ENCODE data around the gene TRMT10B.
A peak's percentile ranks its signal among the peaks of the same experiment; 100 is the strongest.
"Not testable (repeated sequence)": the region's sequence is repeated elsewhere in the genome, so short reads cannot be mapped to it uniquely, and the experiment has no call there.

TRMT10B gene

DNA sequence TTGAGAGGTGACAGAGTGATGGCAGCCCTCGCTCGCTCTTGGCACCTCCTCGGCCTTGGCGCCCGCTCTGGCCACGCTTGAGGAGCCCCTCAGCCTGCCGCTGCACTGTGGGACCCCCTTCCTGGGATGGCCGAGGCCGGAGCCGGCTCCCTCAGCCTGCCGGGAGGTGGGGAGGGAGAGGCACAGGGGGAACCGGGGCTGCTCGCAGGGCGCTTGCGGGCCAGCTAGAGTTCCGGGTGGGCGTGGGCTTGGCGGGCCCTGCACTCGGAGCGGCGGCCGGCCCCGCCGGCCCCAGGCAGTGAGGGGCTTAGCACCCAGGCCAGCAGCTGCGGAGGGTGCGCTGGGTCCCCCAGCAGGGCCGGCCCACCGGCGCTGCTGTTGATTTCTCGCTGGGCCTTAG, 1.9 kb upstream of the TRMT10B start:
- DNase-seq = not testable (repeated sequence)

DNA sequence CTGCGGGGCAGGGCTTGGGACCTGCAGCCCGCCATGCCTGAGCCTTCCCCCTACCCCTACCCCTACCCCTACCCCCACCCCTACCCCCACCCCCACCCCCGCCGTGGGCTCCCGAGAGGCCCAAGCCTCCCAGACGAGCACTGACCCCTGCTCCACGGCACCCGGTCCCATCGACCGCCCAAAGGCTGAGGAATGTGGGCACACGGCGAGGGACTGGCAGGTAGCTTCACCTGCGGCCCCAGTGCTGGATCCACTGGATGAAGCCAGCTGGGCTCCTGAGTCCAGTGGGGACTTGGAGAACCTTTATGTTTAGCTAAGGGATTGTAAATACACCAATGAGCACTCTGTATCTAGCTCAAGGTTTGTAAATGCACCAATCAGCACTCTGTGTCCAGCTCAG, 1.5 kb upstream of the TRMT10B start:
- DNase-seq = not testable (repeated sequence)

GRCh38 chr9:37752642-37753488, 740 bp upstream of the TRMT10B start:
- no peak for DNase-seq

GRCh38 chr9:37758747-37759146, 5.1 kb downstream of the TRMT10B start:
- no peak for DNase-seq

DNA sequence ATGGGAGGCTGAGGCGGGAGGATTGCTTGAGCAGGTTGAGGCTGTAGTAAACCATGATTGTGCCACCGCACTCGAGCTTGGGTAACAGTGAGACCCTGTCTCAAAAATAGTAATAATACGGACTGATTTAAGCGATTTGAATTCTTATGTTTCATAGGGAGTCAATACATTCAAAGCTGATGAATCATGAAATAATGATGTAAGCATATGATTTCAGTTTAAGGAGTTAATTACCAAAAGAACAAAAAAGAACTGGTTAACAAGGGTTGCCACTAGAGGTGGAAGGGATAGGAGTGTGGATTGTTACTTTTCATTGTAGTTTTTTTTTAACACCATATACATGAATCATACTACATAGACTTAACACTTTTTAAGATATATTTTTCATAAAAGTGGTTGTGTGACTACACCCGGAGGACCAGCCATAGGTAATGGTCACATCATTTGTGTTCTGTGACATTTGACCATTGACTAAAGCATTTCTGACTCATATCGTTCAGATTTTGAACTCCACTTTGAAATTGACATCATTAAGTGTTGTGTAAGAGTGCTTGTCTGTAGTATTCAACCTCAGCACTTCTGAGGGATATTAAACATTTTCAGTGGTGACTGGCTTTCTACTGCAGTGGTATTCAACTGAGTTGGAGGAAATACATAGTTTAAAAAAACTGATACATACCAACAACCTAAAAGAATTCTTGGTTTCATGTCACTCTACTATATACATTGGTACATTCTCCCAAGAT, 7.0 kb downstream of the TRMT10B start:
- DNase-seq = no peak

DNA sequence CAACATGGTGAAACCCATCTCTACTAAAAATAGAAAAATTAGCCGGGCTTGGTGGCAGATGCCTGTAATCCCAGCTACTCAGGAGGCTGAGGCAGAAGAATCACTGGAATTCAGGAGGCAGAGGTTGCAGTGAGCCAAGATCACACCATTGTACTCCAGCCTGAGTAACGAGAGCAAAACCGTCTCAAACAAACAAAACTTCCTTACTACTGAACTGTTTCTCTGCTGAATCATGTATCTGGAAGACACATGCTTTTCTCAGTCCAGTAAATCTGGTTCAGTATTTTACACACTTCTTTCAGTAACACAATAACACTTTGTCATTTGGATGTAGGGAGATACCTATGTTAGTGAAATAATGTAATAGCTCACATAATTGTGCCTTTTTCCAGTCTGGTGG, 7.9 kb downstream of the TRMT10B start:
- no peak for DNase-seq

DNA sequence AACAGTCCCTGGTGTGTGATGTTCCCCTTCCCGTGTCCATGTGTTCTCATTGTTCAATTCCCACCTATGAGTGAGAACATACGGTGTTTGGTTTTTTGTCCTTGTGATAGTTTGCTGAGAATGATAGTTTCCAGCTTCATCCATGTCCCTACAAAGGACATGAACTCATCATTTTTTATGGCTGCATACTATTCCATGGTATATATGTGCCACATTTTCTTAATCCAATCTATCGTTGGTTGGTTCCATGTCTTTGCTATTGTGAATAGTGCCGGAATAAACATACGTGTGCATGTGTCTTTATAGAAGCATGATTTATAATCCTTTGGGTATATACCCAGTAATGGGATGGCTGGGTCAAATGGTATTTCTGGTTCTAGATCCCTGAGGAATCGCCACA, 11.7 kb downstream of the TRMT10B start:
- not testable (repeated sequence) for DNase-seq

DNA sequence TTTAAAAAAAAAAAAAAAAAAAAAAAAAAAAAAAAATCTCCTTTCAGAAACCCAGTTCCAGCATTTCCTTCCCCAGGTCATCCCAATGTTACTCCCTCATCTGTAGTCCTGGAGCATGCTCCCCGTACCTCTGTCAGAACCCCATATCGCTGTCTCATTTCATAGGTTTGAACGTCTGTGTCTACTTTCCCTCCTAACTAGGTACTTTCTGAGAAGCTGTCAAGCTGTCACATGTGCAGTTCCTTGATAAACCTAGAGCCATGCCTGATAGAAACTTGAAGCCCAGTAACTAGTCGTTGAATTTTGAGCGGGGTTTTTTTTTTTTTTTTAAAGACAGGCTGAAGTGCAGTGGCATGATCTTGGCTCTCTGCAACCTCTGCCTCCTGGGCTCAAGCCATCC, 15.7 kb downstream of the TRMT10B start:
- DNase-seq = no peak

GRCh38 chr9:37769995-37770394, 16.4 kb downstream of the TRMT10B start:
- DNase-seq = no peak

DNA sequence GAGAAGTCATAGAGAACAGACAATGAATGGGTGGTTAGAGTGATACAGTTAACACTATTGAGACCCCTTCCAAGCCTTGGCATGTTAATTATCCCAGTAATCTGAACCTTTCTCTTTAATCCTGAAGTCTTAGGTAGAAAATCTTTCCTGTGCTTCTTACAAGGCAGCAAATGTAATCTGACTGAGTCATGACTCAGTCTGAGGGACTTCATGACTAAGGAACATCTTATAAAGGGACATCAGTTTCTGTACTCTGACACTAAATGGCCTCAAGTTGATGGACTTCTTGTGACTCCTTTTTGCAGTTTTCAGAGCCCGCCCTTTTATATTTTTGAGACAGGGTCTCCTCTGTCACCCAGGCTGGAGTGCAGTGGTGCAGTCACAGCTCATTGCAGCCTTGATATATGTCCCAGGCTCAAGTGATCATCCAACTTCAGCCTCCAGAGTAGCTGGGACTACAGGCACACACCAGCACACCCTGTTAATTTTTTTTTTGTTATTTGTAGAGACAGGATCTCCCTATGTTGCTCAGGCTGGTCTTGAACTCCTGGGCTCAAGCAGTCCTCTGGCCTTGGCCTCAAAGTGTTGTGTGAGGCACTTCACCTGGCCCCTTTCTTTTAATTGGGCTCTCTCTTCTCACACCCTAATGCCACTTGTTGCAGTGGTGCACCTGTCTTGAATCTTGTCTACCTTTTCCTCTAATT, 21.8 kb downstream of the TRMT10B start:
- DNase-seq = no peak

- DNase-seq = no peak
Measured at GRCh38 chr9:37776328-37776727, 22.7 kb downstream of the TRMT10B start.

DNA sequence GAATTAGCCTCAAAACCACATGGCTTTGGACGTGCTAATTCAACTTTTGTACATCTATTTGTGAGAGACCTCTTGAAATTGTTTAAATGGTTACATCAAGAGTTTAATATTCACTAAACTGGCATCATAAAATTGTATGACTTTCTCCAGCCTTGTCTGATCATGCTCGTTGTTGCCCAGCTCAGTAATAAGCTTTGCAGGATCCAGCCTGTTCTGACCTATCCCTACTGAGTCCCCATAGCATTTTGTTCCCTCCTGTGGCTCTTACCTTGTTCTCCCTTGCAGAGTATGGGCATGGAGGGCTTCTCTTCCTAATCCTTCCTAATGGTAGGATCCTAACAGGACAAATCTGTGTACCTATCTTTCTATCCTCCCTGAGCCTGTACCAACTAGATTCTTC, 24.9 kb downstream of the TRMT10B start:
- no peak for DNase-seq

DNA sequence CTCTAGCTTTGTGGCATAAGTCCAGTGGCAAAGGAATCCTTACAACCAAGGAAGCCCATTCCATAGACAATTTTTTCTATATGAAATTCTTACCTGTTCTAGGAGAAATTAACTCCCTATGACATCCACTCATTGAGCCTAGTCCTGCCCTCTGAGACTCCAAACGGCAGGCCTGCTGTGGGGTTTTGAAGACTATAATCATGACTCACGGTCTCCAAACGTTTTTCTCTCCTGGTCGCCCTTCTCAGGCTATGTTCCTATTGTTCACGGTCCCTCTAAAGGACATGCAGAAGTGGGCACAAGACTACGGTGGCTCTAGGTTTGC, 30.6 kb downstream of the TRMT10B start:
- DNase-seq = no peak

DNA sequence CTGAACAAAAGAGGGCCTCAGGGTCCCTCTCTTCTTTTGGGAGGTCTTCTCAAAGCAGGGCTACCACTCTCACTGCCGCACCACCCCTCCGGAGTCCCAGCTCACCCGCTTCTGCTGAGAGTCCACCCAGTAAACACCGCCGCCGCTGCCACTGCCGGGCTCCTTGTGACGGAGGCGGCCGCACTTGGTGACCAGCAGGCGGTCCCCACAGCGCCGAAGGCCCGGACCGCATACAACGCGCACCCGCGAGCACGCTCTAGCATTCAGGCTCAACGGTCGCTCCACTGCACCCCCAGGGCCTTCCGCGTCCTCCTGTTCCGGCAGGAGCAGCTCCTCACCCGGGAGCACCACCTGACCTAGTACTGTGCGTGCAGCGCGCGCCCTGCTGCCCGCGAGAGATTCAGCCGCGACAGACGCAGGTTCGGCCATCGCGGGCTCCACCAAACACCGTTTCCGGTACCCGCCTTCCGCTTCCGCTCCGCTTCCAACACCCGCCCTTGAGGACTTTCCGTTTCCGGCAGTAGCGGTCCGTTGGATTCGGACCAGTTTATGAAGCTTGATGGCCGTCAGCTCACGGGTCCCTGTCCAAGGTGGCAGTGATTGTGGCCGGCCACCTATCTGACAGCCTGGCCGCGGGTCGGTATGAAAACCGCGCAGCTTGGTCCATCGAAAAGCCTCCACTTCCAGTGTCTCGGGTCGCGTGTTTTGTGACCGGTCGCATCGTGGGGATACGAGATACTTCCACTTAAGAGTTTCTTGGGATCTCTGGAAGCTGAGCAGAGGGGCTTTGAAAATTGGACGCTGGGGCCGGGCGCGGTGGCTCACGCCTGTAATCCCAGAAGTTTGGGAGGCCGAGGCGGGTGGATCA, 31.2 kb downstream of the TRMT10B start, which contains the start of gene EXOSC3:
Gene EXOSC3, minus strand, starts transcription at position 449 of the 868 bp plus-strand sequence. Its CDS starts 20 bp downstream, at position 429.
- peak; percentile 20 for DNase-seq

DNA sequence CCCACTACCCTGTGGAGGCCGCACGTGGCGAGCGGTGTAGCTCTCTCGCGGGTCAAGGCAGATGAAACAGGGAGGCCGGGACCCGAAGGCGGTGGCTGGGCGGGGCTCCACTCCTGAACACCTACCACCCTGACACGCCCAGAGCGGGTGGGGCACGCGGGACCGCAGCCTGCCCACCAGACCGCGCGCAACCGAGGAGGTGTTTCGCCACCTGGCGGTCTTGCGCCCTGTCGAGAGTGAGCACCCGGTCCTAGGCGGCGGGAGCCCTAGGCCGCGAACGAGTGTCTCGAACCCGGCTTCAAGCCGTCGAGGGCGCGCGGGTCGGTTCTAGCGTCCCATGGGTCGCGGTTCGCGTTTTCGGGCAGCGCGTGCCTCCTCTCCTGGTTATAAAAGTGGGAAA, 33.5 kb downstream of the TRMT10B start:
- no peak for DNase-seq

DNA sequence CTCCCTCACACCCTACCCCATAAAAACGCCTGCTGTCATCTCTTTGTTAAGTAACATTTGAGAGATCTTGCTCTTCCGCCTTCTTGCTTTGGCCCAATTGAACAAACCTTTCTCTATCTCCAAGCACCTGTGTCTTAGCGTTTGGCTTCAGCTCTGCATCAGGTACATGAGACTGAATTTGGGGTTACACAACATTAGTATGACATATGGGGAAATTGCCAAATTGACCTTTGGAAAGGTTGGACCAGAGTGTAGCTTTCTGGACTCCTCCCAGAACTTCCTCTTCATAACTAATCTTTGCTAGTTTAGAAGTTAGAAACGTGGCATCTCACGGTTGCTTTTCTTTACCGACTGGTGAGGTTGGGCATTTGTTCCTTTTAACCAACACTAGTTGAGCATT, 34.7 kb downstream of the TRMT10B start:
- DNase-seq = no peak

GRCh38 chr9:37790096-37790495, 36.5 kb downstream of the TRMT10B start:
- no peak for DNase-seq

- DNase-seq = no peak
Measured at GRCh38 chr9:37792122-37792521, 38.5 kb downstream of the TRMT10B start.

DNA sequence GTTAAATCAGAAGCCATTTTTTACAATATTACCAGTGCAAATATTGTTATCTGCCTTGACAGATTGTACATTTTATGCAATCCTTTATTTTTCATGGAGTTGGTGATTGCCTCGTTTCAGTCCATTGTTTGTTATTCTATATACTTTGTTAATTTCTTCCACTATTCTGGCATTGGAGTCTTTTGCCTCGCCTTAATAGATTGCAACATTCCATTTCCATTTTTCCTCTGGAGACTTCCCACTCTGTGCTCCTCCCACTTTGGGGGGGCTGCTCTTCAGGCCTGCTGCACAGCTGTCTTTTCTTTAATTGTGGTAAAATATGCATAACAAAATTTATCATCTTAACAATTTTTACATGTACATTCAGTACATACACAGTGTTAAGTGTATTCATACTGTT, 42.6 kb downstream of the TRMT10B start:
- DNase-seq = no peak

DNA sequence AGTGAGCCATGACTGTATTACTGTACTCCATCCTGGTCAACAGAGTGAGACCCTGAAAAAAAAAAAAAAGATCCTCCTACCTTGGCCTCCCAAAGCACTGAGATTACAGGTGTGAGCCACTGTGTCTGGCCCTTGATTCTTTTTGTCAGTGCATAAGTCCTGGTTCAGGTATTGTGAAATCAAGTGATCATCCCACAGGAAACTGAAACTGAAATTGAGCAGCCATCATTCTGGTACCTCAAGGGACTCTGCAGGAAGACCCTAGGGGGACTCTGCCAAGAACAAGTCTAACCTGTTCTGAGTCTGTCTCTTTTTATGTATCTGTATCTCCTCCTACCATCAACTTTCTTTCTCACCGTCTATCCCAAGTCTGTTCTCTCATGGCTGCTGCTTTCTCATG, 45.1 kb downstream of the TRMT10B start:
- DNase-seq = no peak

DNA sequence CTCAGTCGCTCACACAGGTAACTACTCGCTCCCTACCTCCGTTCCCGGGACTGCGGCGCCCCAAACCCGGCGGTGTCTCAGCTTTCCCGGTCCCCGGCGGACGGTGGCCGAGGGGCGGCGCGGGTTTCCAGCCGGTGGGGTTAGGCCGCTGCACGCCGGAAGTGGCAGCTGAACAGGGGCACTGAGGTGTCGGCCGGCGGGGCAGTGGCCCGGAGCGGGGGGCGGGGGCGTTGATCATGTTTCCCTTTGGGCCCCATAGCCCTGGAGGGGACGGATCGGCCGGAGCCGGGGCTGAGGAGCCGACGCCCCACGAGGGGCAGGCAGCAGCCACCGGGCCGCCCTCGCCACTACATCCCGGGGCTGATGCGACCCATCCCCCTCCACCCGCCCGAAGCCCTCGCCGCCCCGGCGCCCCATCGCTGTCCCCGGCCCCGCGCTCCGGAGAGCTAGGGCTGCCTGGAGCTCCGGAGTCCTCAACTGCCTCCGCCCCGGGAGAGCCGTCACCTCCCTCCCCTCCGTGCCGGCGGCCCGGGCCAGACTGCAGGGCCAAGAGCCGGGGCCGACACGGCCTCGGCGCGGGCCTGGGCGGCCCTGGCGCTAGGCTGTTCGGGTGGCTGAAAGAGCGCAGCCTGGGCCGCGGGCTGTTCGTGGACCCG, 47.2 kb downstream of the TRMT10B start, which contains the start of gene DCAF10:
Gene DCAF10, plus strand, starts transcription at position 167 of the 656 bp plus-strand sequence. Its CDS starts 70 bp downstream, at position 237.
- no peak for DNase-seq

DNA sequence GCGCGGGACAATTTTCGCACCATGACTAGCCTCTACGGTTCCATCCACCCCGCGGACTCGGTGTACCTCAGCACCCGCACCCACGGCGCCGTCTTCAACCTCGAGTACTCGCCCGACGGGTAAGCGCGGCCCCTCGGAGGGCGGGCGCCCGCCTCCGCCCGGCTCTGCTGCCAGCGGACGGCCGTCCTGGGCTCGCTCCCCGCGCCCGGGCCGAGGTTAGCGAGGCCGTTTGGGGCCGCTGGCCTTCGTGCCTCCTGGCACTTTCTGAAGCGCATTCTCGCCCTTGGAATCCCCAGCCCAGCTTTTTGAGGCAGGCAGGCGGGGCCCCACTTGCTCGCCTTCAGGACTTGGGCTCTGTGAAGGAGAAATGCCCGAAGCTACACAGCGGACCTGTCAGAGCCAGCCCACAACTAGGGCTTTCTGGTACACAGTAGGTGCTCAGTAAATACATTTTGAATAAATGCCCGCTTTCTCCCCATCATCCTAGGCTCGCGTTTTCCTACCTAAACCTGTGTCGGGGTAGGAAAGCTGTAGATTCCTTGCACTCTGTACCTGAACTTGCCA, 47.8 kb downstream of the TRMT10B start:
- no peak for DNase-seq
